Neural progenitor cell (in vitro differentiated cells): ENCODE measurements around the gene AGFG1.

Source experiments
- EZH2 ChIP-seq: fragments of 200-600 bp; sonication (generic); IDR thresholded peaks from 2 replicates; pipeline ENCODE4 v1.6.1; 2017; ENCODE audit warnings: antibody characterized with exemption, mild to moderate bottlenecking, moderate library complexity
- TF ChIP-seq, protein P1 (sequence below): fragments of 200-600 bp; sonication (generic); IDR thresholded peaks from 2 replicates; pipeline ENCODE4 v1.5.1; 2017; ENCODE audit warnings: antibody characterized with exemption, mild to moderate bottlenecking

DNA sequence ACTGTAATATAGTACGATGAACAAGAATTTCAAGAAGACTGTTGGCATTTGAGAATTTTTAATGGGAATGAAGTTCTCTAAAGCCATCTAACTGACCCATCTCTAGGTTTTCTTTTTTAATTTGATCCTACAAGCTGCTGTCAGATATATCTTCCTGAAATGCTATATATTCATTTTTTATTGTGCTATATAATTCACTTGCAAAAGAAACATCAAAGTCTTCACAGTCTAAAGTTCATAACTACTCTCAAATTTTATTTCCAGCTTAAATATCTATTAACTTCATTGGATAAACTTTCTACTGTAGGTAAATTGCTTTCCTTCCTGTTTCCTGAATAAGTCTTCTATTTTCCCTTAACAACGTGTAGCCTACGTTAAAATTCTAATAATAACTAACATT is 130.4 kb downstream of the AGFG1 start:
- TF ChIP-seq, protein P1, sequence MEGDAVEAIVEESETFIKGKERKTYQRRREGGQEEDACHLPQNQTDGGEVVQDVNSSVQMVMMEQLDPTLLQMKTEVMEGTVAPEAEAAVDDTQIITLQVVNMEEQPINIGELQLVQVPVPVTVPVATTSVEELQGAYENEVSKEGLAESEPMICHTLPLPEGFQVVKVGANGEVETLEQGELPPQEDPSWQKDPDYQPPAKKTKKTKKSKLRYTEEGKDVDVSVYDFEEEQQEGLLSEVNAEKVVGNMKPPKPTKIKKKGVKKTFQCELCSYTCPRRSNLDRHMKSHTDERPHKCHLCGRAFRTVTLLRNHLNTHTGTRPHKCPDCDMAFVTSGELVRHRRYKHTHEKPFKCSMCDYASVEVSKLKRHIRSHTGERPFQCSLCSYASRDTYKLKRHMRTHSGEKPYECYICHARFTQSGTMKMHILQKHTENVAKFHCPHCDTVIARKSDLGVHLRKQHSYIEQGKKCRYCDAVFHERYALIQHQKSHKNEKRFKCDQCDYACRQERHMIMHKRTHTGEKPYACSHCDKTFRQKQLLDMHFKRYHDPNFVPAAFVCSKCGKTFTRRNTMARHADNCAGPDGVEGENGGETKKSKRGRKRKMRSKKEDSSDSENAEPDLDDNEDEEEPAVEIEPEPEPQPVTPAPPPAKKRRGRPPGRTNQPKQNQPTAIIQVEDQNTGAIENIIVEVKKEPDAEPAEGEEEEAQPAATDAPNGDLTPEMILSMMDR, result no peak
- TF ChIP-seq EZH2, result no peak
